ENCODE results near the gene NFYA.

Gene NFYA

DNA sequence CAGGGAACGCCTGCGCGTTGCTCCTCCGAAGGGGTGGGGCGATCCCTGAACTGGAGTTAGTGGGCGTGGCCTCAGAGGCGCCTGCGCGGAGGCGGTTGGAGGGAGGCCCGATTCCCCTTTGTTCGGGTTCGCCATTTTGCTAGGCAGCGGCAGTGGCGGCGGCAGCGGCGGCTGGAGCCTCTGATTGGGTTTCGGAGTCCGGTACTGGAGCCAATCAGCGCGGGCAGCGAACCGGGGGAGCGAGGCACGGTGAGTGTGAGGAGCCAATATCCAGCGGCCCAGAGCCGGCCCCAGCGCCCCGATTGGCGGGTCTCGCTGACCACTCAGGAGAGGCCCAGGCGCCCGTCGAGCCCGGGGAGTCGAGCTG, at the start of gene NFYA:
Gene NFYA (plus strand): TSS at position 139 of the 367 bp plus-strand sequence. CDS start 6,116 bp downstream, outside the sequence.
- no peak for DNase-seq (ENCODE audit: low read depth)

DNA sequence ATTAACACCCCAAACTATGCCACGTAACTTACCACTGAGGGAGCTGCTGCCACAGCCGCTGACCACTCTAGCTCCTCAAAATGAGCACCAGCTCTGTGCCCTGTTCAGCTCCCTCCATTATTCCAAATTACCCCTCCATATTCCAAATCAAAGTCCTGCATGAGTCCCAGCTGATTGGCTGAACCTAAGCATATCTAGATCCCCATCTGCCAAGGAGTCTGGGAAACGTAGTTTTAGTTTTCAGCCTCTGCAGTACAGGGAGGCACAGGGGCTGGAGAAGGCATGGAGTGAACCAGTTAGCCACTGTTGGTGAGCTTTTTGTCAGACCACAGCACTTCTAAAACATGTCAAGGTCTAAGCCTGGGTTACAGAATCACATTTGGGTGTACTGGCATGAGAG, 49.7 kb upstream of the NFYA start:
- DNase-seq (ENCODE audit: low read depth) = no peak

DNA sequence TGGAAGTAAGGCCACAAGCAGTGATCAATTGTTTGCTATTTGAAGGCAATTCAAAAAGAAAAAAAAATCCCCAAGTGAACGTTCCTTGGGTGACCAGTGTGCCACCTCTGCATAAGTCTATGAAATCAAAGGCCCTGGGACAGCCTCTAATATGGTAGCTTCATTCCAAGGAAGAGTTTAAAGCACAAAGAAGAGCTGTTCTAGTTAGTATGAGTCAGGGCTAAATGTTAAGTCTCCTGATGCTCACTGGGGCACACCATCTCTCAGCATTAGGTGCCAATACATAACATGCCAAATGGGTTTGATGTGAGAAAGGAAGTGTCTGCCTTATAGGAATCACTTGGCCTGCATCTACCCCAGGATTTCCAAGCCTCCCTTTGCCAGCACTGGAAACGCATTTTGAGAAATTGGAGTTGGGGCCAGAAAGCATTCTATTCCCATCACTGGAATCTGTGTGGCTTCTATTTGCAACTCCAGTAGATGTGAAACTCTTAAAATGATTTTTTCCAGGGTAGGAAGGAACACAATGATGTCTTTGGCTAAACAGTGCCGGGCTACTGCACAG, 46.7 kb upstream of the NFYA start:
- DNase-seq (ENCODE audit: low read depth) = no peak

DNA sequence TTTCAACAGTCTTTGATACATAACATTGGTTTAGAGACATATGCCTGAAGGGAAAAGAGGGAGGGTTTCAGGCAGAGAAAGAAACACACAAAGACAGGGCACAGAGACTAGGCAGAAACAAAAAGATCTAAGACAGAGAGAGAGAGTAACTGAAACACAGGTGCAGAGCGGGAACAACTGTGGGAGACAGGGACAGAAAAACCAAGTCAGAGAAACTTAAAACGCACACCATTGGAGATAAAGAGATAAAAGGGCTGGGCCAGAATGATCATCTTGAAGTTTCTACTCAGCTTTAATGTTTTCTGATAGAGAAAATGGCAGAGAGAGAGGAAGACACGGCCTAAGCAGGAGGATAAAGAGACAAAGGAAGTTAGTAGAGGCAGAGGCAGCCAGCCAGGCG, 45.5 kb upstream of the NFYA start:
- no peak for DNase-seq (ENCODE audit: low read depth)

DNA sequence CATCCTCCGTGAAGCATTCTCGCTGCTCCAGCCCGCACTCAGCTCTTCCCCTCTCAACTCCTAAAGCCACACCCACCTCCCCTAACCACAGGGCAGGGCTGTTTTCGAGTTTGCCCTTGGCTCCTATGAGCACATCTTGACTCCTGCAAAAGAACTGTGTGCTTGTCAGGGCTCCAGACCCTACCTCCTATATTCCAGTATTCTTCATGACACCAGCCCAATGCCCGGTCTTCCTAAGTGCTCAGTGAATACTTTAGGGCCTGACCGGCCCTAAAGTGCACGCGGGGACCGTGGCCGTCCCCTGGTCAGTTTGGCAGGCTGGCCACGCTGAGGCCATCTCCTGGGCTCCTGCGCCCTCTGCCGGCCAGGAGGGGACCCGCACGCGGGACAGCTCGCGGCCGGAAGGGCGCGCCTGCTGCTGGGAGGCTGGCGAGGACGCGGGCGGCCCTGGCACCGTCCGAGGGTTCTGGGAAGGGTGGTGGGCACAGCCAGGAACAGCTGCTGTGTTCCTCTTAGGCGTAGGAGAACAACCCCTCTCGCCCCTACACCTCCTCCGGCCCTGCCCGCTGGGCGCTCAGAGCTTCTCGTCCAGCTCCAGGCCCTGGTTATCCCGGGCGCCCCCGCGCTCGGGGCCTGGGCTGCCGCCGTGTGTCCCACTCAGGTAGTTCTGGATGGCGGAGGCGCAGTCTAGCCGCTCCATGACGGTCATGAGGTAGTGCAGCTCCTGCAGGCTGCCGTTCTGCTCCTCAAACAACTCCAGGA, 44.8 kb upstream of the NFYA start:
- DNase-seq (ENCODE audit: low read depth) = no peak

DNA sequence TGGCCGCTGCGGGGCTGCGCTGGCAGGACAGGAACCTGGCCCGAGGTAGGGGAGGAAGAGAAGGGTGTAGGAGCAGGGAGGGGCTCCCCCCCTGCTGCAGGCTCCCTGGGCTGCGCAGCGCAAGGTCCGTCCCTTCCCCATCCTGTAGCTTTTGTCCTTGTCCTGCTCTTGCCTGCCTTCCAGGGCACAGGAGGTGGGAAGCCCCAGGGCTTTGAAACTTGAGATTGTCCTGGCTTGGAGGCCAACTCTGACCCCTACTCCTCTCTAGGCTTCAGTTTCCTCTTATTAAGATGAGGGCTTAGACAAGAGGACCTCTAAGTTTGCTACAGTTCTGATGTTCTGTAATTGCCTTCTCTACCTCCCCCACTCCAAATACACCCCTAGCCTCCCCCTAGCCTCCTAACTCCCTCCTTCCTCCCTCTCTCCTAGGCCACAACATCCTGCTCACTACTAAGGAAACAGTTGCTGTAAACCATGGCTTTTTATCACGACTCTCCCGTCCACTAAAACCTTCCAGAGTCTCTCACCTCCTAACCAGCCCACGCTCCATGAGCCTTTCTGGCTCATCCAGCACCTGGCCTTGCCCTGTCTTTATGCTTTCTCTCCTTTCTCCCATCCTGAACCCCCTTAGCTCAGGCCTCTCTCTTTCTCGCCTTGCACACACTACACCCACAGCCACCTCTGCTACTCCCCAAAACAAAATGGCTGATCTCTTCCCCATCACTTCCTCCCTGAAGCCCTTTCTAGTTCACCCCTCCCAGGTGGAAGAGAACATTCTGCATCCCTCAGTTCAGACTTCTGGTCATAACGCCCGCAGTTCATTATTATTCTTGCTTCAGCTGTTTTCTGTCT, 44.0 kb upstream of the NFYA start:
- no peak for DNase-seq (ENCODE audit: low read depth)

DNA sequence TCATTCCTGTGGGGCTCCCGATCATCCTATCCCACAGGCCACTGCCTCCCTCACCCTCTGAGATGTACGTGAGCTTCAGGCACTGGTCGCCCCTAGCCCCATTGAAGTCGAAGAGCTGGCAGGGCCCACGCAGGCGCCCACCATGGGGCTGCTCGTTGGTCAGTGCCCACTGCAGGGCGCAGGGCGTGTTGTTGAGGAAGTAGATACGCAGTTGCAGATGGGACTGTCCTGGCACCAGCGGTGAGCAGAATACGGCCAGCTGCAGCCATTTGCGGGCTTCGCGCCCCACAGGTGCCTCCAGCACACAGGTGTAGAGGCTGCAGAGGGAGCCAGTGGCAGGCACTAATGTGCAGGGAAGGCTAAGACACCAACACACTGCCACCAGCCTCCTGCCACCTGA, 39.9 kb upstream of the NFYA start:
- DNase-seq (ENCODE audit: low read depth) = no peak

DNA sequence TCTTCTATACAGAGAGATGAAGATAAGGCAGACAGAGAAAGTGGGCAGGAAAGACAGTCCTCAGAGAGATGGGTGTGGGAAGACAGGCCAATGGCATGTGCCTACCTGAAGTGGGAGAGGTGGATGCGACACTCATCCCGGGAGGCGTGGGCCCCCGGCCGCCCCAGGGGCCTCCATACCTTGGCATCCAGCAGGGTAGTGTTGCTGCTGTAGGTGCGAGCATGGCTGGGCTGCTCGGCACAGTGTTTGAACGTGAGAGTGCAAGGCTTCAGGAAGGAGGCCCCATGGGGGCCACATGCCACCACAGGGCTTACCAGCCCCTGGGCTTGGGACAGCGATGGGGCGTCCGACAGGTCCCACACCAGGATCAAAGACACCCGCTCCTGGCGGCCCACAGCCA, 39.0 kb upstream of the NFYA start:
- no peak for DNase-seq (ENCODE audit: low read depth)

DNA sequence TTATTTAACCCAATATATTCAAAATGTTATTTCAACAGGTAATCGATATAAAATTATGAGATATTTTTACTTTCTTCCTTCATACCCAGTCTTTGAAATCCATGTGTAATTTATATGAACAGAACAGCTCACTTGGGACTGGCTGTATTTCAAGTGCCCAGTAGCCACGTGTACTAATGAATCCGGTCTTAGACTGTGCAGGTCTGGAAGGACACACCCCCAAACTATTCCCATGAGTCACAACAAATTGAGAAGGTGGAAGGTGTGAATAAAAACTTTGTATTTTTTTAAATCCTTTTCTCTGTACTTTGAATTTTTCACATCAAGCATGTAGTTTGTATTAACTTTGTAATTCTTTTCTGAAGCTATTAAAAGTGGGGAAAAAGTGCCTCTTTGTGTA, 36.6 kb upstream of the NFYA start:
- DNase-seq (ENCODE audit: low read depth) = no peak

DNA sequence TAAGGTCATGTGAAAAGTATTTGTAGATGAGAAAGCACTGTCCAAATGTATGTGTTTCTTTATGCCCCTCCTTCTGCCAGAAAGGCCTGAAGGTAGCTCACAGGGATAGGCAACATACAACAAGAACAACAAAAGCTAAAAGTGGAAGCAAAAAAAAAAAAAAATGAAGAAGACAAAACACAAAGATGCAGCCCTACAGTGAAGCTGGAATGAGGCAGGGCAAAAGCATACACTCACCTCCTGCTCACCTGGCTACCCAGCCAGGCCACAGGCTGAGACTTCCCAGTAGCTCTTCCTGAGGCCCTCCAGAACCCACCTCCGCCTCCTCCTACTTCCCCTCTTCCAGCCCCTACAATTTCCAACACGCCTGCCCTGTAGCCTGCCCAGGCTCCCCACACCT, 36.2 kb upstream of the NFYA start:
- DNase-seq (ENCODE audit: low read depth) = no peak

DNA sequence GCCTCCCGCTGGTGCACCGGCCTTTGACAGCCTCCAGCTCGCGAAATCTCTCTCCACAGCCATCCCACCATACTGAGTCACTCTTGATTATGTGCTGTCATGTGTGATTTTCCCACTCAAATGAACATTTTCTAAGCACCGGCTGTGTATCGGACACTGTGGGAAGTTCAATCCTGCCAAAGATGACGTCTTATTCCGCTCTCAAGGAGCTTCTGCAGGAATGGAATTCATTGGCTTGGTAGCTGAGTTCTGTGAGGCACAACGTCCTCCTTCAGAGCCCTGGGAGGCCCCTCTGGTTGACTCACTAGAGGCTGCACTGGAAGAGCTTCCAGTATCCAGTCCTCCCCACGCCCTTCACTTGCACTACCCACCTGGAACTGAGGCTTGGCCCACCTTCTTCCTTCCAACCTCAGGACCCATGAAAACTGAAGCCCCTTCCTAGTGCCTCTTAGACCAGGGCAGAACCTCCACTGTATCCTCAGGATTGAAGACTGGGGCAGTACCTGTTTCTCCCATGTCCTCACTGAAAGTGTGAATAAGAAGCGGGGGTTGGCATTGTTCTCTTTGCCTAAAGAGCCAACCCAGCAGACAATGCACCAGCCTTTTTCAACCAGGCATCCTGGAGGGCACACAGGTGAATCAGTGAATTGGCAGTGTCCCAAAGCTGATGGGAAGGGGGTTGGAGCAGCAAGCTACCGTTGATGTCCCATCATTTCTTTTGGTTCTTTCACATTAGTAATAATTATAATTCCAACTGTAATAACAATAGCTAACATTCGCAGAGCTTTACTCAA, 35.5 kb upstream of the NFYA start:
- DNase-seq (ENCODE audit: low read depth) = no peak

DNA sequence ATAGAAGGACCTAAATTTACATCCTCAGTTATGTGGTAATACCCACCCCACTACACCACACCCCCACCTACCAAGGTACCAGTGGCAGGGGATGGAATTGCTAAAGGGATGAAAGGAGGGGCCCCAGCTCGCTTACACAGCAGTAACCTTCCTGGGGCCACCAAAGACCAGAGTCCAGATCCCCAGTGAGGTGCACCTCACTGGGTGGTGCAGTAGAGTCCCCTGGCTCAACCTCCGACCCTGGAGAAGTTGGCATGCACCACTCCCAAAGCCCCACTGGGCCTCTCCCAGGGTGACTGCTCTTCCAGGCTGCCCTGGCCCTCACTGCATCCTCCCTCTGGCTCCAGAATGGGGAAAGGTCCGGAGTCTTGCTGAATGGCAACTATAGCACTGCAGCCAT, 34.6 kb upstream of the NFYA start:
- no peak for DNase-seq (ENCODE audit: low read depth)

DNA sequence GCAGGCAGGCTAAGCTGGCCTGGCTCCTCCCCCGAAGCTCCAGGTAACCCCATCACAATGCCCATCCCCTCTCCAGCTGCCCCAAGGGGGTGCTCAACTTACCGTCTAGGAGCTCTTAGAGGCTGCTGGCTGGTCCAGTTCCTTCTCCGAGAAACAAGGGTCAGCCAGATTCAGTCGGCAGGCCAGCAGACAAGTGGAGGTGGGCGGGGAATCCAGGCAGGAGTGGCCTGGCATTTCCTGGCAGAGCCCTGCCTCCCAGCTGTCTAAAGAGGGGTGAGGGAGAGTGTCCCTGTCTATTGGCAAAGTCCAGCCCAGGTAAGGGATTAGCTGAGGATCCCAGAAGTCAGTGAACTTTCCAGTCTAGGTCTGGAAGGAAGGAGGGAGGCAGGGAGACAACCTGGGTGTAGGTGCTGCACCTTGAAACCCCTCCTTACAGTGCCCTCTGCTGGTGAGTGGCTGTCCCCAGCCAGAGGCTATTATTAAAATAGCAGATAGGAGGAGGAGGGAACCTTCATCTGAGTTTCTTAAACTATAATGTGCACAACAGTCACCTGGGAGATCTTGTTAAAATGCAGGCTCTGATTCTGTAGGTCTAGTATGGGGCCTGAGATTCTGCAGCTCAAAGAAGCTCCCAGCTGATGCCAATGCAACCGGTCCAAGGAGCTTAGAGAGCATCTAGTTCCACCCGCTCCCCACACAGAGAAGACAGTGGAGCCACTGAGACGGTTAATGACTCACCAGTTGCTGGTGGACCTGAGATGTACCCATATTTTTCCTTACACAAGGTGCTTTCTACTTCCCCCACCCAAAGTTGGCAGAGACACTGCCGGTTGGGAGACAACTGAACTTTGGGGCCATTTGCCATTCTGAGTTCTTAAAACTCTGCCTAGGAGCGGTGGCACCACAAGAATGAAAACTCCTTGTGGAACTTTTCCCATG, 33.4 kb upstream of the NFYA start, which contains the start of gene UNC5CL:
Gene UNC5CL (minus strand): TSS at position 162 of the 939 bp plus-strand sequence. CDS start 4,147 bp downstream, outside the sequence.
- no peak for DNase-seq (ENCODE audit: low read depth)

DNA sequence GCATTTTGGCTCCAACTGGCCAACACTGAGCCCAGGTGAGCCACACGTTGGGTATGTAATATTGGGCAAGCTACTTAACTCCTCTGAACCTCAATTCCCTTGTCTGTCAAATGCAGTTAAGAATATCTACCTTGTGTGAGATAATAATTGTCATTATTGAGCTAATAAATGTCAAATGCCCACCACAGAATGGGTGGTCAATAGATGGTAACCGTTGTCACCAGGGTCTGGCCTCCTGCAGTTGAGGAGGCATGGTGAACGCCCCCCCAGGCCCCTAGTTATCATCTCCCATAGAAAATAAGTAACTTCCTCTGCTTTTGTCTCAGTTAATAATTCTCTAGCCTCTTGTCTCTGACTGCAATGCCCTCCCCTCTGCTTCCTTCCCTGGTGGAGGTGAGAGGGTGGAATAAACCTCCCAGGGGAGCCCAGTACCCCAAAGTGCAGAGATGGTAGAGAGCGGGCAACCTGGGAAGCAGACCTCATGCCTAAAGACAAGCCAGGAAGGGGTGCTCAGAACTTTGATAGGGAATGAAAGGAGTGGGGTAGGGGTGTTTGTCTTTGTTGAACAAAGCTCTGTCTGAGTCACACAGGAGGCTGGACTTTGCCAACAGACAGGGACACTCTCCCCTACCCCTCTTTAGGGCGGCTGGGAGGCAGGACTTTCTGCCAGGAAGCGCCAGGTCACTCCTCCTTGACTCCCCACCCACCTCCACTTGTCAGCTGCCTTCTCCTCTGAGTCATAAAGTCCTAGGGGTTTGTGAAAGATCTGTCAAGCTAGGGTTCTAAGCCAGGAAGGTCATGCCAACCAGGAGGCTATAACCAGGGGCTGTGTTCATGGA, 32.5 kb upstream of the NFYA start:
- no peak for DNase-seq (ENCODE audit: low read depth)

DNA sequence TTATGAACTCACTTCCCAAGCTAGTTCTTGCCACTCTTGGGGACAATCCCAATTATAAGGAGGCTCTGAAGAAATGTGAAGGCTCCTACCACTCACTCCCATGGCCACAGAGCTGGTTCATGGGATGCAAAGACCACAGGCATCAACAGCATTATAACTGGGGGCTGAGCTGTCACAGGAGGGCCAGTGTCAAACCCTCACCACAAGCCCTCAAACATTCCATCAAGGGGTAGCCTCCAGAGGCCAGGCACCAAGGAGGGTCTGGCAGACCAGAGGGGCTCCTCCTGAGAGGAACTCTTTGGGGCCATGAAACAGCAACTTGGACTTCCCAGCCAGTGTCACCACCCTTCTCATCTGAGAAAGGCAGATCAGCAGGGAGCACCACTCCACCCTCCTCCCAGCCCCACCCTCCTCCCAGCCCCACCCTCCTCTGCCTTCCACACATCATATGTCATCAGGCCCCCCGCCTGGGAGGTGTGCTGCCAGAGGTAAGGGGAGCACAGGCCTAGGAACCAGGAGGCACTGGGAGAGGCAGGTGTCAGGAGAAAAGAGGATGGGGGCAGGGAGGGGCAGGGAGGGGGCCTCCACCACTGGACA, 31.7 kb upstream of the NFYA start:
- DNase-seq (ENCODE audit: low read depth) = no peak

DNA sequence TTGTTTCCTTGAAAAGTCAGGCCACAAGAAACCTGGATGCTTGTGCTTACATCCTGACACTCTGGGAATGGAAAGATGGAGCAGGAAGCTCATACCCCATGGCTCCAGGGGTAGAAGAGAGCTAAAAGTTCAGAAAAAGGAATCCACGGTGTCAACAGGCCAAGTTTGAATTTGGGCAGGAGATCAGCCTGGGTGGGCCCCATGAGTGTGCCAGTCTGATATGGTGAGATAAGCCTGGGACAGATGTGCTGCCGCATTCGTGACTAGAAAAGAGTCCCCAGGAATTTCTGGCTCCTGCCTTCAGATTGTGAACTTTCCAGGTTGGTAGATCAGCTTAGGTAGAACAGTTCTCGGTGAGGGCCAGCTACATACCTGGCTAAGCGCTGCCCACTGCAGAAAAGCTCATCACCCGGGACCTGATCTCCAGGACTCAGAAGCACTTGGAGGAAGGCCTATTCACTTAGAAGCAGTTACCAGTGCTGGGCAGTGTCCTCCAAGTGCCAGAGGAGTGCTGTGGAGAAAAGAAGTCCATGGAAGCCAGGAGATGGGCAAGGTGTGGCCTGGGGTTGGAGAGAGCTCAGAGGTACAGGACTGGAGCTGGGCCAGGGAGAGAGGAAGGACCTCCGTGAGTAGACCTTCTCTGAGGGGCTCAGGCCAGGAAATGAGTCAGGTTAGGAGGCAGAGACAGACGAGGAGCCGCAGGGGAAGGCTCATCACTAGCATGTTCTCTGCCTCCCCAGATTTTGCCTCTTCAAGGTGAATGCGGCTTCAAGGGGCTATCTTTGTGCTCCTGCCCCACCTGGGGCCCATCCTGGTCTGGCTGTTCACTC, 30.3 kb upstream of the NFYA start, which contains the start of gene TSPO2:
Gene TSPO2 (plus strand): TSS at position 242 of the 830 bp plus-strand sequence. CDS start 519 bp downstream, at position 761.
- no peak for DNase-seq (ENCODE audit: low read depth)

DNA sequence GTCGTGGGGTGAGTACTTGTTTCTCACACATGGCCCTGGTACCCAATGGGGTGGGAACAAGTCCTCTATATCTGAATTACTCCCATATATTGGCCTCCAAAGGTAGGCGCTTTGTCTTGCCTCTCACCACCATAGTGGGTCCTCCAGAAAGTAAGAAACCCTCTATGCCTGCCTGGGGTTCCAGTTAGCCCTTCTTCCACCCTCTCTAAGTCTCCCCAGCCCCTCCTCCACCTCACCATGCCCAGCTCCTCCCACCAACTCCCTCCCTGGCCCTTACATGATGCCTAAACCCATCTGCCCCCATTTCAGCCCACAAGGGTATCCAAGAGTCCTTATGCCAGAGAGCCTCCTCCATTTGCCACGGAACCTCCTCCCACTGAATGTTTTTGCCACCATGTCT, 29.6 kb upstream of the NFYA start:
- DNase-seq (ENCODE audit: low read depth) = no peak

DNA sequence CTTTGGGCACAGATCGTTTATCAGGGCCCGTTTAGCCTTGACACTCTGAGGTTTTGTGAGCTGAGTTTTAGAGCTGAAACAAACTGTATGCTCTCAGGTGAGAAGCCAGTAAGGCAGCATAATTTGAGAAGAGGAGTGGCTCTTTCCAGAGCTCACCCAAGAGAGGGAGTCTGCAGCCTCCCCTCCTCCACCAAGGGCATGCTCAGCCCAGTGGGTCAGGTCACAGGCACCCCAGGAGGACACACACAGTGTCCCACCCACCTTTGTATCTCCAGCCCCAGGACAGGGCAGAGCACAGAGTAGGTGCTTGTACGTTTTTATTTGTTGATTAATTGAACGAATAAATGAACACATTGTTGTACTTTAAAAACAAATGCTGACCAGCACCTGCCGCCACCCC, 27.1 kb upstream of the NFYA start:
- no peak for DNase-seq (ENCODE audit: low read depth)

DNA sequence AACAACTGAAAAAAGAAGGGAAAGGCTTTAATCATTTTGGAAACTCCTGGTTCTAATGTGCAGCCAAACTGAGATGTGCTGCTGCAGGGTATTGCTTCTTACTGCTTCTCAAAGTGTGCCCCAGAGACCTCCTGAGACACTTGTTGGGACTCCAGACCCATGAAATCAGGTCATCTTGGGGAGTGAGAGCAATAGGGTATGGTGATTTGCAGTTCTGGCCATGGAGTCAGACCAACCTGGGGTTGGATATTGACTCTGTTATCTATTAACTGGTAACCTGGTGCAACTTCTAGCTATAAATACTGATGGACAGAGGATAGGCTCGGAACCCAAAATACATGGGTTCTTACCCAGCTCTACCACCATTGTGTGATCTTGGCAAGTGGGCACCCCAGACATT, 26.7 kb upstream of the NFYA start:
- no peak for DNase-seq (ENCODE audit: low read depth)

Measured in GM04503 (cell line).